DOHH2 (cell line): ENCODE results near the gene OLFM2.

Experiments
- EZH2phosphoT487 ChIP-seq: fragments of 200-600 bp; sonication (generic); IDR thresholded peaks from 2 replicates; pipeline ENCODE4 v1.6.1; 2017; ENCODE audit warnings: borderline replicate concordance, mild to moderate bottlenecking, antibody characterized with exemption, low read length, moderate library complexity, mixed read lengths
- TF ChIP-seq, protein P1 (sequence below): fragments of 200-600 bp; sonication (generic); IDR thresholded peaks from one replicate; pipeline ENCODE4 v1.5.1; 2014; ENCODE audit warnings: antibody characterized with exemption, mild to moderate bottlenecking, low read depth, low read length; ENCODE audit not compliant: poor library complexity, severe bottlenecking

- TF ChIP-seq, protein P1, sequence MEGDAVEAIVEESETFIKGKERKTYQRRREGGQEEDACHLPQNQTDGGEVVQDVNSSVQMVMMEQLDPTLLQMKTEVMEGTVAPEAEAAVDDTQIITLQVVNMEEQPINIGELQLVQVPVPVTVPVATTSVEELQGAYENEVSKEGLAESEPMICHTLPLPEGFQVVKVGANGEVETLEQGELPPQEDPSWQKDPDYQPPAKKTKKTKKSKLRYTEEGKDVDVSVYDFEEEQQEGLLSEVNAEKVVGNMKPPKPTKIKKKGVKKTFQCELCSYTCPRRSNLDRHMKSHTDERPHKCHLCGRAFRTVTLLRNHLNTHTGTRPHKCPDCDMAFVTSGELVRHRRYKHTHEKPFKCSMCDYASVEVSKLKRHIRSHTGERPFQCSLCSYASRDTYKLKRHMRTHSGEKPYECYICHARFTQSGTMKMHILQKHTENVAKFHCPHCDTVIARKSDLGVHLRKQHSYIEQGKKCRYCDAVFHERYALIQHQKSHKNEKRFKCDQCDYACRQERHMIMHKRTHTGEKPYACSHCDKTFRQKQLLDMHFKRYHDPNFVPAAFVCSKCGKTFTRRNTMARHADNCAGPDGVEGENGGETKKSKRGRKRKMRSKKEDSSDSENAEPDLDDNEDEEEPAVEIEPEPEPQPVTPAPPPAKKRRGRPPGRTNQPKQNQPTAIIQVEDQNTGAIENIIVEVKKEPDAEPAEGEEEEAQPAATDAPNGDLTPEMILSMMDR: no peak
- TF ChIP-seq EZH2phosphoT487: no peak
These were observed 57.7 kb downstream of the OLFM2 start for GRCh38 chr19:9878511-9879196.
